Cerebellar cortex (tissue), 1 donor: Measurements from ENCODE around the gene EMILIN1.

Source experiments
- DNase-seq: peaks from one replicate; pipeline ENCODE4 v3.0.0-alpha.2; 2015; ENCODE audit warnings: low spot score

EMILIN1 gene

GRCh38 chr2:27078267-27079194 is at the start of gene EMILIN1:
Gene EMILIN1 (plus strand): TSS chr2:27078615. CDS start chr2:27079066, 451 bp downstream.
- DNase-seq, result no peak

DNA sequence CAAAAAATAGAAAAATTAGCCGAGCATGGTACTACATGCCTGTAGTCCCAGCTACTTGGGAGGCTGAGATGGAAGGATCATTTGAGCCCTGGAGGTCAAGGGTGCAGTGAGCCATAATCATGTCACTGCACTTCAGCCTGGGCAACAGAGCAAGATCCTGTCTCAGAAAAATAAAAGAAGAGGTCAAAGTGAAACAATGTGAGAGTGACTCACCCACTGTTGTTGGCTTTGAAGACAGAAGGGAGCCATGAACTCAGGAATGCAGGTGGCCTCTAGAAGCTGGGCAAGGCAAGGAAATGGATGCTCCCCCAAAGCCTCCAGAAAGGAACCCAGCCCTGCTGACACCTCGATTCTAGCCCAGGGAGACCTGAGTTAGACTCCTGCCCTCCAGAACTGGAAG is 49.4 kb upstream of the EMILIN1 start:
- no peak for DNase-seq

GRCh38 chr2:27032495-27033252 is 45.7 kb upstream of the EMILIN1 start, which contains the start of gene TMEM214:
Gene TMEM214 (plus strand): TSS chr2:27032965. CDS start chr2:27033016, 51 bp downstream.
- DNase-seq, result peak; percentile 83

DNA sequence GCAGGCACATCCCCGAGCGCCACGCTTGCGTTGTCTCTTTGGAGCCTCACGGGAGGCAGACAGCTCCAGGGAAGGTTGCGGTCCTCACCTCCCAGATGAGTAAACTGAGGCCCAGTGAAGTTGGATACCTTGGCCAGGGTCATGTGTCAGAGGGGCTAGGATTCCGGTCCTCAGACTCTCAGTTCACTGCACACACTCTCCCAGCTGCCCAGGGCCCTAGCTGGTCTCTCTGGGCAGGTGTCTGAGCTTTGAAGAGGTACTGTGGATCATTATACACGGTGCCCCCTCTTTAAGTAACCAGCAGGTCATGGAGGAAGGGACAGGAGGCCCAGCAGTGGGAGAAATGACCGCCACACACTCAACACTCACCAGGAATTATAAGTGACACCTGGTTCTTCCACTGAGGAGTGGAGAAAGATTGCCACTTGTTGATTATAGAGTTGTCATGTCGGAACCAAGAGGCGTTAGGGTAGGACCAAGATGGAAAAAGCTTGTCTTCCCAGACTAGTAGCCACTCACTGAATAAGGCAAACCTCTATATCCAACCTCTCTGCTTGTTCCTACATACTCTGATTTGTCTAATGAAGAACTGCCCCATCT is 45.1 kb upstream of the EMILIN1 start:
- no peak for DNase-seq

DNA sequence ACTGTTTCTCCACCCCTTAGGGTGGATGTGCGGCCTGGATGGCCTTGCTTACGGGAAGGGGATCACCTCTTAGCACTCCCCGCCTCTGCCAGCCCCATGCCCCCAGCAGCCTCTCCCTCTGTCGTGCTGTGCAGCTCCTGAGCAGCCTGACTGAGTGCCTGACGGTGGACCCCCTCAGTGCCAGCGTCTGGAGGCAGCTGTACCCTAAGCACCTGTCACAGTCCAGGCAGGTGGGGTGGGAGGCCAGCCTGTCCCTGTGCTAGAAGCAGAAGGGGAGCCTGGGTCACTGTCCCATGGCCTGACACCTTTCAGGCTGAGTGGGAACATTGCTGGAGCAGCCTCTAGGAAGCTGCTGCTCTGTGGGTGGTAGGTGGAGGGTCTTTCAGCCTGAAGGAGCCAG is 40.4 kb upstream of the EMILIN1 start:
- DNase-seq, result no peak

DNA sequence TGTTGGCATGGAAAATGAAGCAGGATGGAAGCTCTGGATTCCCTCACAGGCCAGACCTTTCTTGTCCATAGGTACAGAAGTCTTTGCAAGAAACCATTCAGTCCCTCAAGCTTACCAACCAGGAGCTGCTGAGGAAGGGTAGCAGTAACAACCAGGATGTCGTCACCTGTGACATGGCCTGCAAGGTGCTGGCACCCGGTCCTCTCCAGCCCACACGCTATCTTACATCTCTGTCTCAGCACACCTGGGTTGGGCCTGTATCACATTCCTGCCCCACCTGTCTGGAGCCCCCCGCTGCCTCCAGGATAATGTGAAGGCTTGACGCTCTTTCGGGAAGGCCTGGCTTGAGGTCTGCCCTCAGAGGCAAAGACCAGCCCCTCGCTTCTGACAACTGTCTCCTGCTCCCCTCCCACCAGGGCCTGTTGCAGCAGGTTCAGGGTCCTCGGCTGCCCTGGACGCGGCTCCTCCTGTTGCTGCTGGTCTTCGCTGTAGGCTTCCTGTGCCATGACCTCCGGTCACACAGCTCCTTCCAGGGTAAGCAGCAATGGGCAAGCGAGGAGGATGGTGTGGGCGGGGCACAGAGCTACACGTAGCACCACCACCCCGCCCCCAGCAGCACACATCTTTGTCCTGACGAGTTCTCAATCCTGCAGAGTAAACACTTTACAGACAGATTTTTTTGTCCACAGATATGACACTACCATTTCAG is 39.6 kb upstream of the EMILIN1 start:
- no peak for DNase-seq

- DNase-seq, result no peak
These were observed 39.0 kb upstream of the EMILIN1 start for GRCh38 chr2:27039426-27039825.

DNA sequence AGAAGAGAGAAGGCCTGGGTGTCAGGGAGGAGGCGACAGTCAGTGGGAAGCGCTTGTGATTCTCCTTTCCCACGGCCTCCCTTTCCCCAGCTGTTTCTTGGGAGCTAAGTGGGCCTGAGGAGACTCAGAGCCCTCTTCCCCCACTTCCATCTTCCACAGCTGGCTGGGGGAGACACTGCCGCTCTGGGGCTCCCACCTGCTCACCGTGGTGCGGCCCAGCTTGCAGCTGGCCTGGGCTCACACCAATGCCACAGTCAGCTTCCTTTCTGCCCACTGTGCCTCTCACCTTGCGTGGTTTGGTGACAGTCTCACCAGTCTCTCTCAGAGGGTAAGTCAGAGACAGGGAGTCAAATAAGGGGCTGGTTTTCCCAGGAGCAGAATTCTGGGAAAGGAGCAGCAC is 38.5 kb upstream of the EMILIN1 start:
- DNase-seq, result no peak

DNA sequence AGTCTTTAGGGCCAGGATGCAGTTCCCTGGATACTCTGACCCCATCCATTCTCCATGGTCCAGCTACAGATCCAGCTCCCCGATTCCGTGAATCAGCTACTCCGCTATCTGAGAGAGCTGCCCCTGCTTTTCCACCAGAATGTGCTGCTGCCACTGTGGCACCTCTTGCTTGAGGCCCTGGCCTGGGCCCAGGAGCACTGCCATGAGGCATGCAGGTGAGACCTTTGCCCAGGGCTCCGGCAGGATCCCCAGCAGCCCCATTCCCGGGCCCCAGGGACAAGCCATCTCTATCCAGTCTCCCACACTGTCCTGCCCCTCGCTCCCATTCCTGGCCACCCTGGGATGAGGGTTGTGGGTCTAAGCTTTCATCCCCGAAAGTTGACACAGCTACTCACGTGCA is 38.1 kb upstream of the EMILIN1 start:
- no peak for DNase-seq

GRCh38 chr2:27041752-27042151 is 36.7 kb upstream of the EMILIN1 start:
- no peak for DNase-seq

DNA sequence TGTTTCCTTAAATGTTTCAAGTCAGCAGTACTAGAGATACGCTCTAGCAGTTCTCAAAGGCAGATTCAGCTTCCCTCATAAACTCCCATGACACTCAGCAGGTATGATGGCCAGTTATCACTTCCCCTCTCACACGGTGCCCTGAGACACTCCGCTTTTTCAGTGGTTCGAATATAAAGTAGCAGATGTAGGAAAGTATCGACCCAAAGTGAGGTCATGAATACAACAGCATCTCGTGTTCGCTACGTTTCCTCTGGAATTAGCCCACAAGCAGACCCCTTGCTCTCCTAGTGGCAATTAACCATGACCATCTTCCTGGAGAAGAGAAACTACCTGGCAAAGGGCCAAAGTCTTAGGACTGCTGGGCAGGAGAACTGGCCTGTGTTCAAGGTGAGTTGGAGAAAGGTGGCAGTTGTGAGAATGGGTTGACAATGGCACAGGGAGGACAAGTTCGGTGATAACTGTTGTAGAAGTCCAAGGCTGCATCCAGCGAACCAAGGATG is 36.2 kb upstream of the EMILIN1 start:
- no peak for DNase-seq

- DNase-seq, result no peak
These were observed 35.3 kb upstream of the EMILIN1 start for GRCh38 chr2:27042985-27043634.

DNA sequence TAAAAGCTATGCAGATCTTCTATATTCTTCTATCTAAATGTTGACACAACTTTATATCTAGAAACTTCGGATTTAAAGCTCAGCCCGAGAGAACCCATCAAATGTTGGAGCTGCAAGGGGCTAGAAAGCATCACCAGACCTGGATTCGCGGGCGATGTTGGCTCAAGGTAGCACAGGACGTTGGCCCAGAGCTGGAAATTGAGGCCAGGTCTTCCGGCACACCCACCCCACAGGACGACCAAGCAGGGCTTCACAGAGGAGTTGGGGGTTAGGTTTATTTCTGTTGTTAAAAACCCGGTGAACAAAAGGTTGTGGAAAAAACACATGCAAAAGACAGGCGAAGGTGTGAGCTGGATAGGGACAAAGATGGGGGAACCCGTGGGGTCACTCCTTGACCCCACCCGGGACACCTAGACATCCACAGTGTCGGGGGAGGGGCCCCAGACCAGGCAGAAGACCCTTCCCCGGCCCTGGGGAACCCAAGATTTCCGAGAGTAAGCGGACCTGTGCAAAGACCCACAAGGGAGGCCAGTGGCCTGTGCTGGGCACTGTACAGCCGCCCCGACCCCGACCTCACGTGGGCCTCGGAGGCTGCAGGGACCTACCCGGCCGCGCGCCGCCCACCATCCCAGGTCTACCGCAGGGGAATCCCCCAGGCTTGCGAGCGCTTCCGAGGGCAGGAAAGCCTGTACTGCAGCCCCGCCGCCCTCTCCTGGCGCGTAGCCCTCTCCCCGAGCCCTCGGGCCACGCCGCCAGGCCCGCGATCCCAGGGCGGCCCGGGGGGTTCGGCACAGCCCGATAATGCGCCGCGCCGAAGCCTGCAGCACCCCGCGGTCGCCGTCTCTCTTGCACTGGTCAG is 28.8 kb upstream of the EMILIN1 start:
- DNase-seq, result peak; percentile 21

DNA sequence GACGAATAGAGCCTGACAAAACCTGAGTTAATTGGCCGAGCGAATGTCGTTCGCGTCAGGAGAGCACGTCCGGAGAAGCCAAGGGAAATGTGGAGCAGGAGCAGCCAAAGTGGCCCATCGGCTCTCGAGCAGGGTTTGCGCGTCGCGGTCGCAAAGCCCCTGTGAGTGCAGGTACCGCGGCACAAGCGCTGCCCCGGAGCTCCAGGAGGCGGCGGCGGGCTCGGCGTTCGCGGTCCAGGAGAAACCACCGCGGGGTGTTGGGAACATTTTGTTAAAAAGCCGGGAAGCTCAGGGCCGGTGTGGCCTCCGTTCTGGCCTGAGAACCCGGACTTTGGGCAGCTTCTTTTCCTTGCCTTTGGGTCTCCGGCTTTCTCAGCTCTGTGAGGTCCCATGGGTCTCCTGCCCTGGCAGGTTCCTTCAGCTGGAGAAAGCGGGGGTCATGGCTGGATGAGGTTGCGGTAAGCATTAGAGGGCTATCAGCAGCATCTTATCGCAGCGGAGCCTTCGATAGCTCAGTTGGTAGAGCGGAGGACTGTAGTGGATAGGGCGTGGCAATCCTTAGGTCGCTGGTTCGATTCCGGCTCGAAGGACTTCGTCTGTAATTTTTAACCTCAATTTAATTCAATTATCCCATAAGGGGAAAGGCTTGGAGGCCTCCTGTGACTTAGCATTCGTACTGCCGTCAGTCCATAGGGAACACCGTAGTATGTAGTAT is 28.0 kb upstream of the EMILIN1 start:
- DNase-seq, result peak; percentile 98

- peak; percentile 93 for DNase-seq
These were observed 27.2 kb upstream of the EMILIN1 start, which contains the start of gene AGBL5 for GRCh38 chr2:27050996-27051901. Gene AGBL5 (plus strand): TSS chr2:27051668. CDS start chr2:27052959, 1,291 bp downstream.

- DNase-seq, result no peak
These were observed 26.3 kb upstream of the EMILIN1 start for GRCh38 chr2:27051902-27052645.

- no peak for DNase-seq
These were observed 25.1 kb upstream of the EMILIN1 start for GRCh38 chr2:27053321-27053720.

GRCh38 chr2:27053776-27054175 is 24.6 kb upstream of the EMILIN1 start:
- DNase-seq, result no peak
